Measurements from ENCODE around the gene PDXDC1. TPM values are rescaled to one million over a fixed set of nuclear protein-coding genes. Genes with fewer than 3 reads are reported as not detected.
"Not testable (repeated sequence)": the region's sequence is repeated elsewhere in the genome, so short reads cannot be mapped to it uniquely, and the experiment has no call there.

PDXDC1 gene
- polyA plus RNA-seq, 4 donors: 116 to 181 (median 149) TPM

- Histone ChIP-seq H3K4me1 (ENCODE audit: control insufficient read depth in 3 of 3, insufficient read depth in 2 of 3, low read depth in 1 of 3, low read length in 2 of 3) (no peaks in the 10 kb centered on the region), H3K9me3 (ENCODE audit: control insufficient read depth in 2 of 2, insufficient read depth in 1 of 2, low read depth in 1 of 2, low read length in 1 of 2) (no peaks in the 10 kb centered on the region), H3K27me3 (ENCODE audit: control insufficient read depth in 3 of 3, insufficient read depth in 3 of 3, low read length in 3 of 3) (no peaks in the 10 kb centered on the region), H3K27ac (ENCODE audit: low read depth in 1 of 3, low read length in 2 of 3) (no peak overlapping the region), H3K36me3 (ENCODE audit: control insufficient read depth in 3 of 3, insufficient read depth in 2 of 3, low read depth in 1 of 3, low read length in 3 of 3) (peaks cover 12 to 47% (median 14%) of the 10 kb centered on the region in 3 donors), H3K4me3 (ENCODE audit: low read depth in 1 of 3, low read length in 3 of 3) (no peak overlapping the region)
- WGBS, 3 donors: 45 to 59% (median 50%) methylated on average over 16 of the region's 16 CpGs
- FAIRE-seq (no peak), DNase-seq (peak; percentile 51 to 52)
Measured at GRCh38 chr16:15041271-15042004, 66.6 kb downstream of the PDXDC1 start.

GRCh38 chr16:15043344-15043743, 68.5 kb downstream of the PDXDC1 start:
- H3K27ac ChIP-seq (ENCODE audit: low read depth in 1 of 3, low read length in 2 of 3): no peak overlapping the region
- no peak for FAIRE-seq
- H3K4me3 ChIP-seq (ENCODE audit: low read depth in 1 of 3, low read length in 3 of 3): no peak overlapping the region
- no peak for DNase-seq
- H3K4me1 ChIP-seq (ENCODE audit: control insufficient read depth in 3 of 3, insufficient read depth in 2 of 3, low read depth in 1 of 3, low read length in 2 of 3): no peaks in the 10 kb centered on the region
- H3K36me3 ChIP-seq (ENCODE audit: control insufficient read depth in 3 of 3, insufficient read depth in 2 of 3, low read depth in 1 of 3, low read length in 3 of 3): peaks cover 5 to 47% (median 8%) of the 10 kb centered on the region in 3 donors
- 88 to 91% (median 91%) methylated on average over 5 of the region's 5 CpGs for WGBS, 3 donors
- H3K9me3 ChIP-seq (ENCODE audit: control insufficient read depth in 2 of 2, insufficient read depth in 1 of 2, low read depth in 1 of 2, low read length in 1 of 2): no peaks in the 10 kb centered on the region
- no peaks in the 10 kb centered on the region for H3K27me3 ChIP-seq (ENCODE audit: control insufficient read depth in 3 of 3, insufficient read depth in 3 of 3, low read length in 3 of 3)

GRCh38 chr16:15044286-15044685, 69.5 kb downstream of the PDXDC1 start:
- no peaks in the 10 kb centered on the region for H3K27me3 ChIP-seq (ENCODE audit: control insufficient read depth in 3 of 3, insufficient read depth in 3 of 3, low read length in 3 of 3)
- H3K4me1 ChIP-seq (ENCODE audit: control insufficient read depth in 3 of 3, insufficient read depth in 2 of 3, low read depth in 1 of 3, low read length in 2 of 3): no peaks in the 10 kb centered on the region
- FAIRE-seq (no peak), DNase-seq (no peak)
- H3K9me3 ChIP-seq (ENCODE audit: control insufficient read depth in 2 of 2, insufficient read depth in 1 of 2, low read depth in 1 of 2, low read length in 1 of 2): no peaks in the 10 kb centered on the region
- peaks cover 2 to 43% (median 5%) of the 10 kb centered on the region in 3 donors for H3K36me3 ChIP-seq (ENCODE audit: control insufficient read depth in 3 of 3, insufficient read depth in 2 of 3, low read depth in 1 of 3, low read length in 3 of 3)
- 90 to 92% (median 91%) methylated on average over 11 of the region's 11 CpGs for WGBS, 3 donors
- no peak overlapping the region for H3K4me3 ChIP-seq (ENCODE audit: low read depth in 1 of 3, low read length in 3 of 3)
- no peak overlapping the region for H3K27ac ChIP-seq (ENCODE audit: low read depth in 1 of 3, low read length in 2 of 3)

GRCh38 chr16:15045270-15045669, 70.4 kb downstream of the PDXDC1 start:
- not testable (repeated sequence) for H3K4me1 ChIP-seq (ENCODE audit: control insufficient read depth in 3 of 3, insufficient read depth in 2 of 3, low read depth in 1 of 3, low read length in 2 of 3); H3K4me3 ChIP-seq (ENCODE audit: low read depth in 1 of 3, low read length in 3 of 3); DNase-seq; H3K9me3 ChIP-seq (ENCODE audit: control insufficient read depth in 2 of 2, insufficient read depth in 1 of 2, low read depth in 1 of 2, low read length in 1 of 2); H3K27me3 ChIP-seq (ENCODE audit: control insufficient read depth in 3 of 3, insufficient read depth in 3 of 3, low read length in 3 of 3); FAIRE-seq; H3K27ac ChIP-seq (ENCODE audit: low read depth in 1 of 3, low read length in 2 of 3)
- WGBS, 3 donors: 26 to 71% (median 33%) methylated on average over 9 of the region's 9 CpGs
- peaks cover under 1 to 38% (median 5%) of the 10 kb centered on the region in 3 donors for H3K36me3 ChIP-seq (ENCODE audit: control insufficient read depth in 3 of 3, insufficient read depth in 2 of 3, low read depth in 1 of 3, low read length in 3 of 3)

- WGBS, 3 donors: 93 to 96% (median 94%) methylated on average over 21 of the region's 21 CpGs
- H3K4me1 ChIP-seq (ENCODE audit: control insufficient read depth in 3 of 3, insufficient read depth in 2 of 3, low read depth in 1 of 3, low read length in 2 of 3): no peaks in the 10 kb centered on the region
- H3K36me3 ChIP-seq (ENCODE audit: control insufficient read depth in 3 of 3, insufficient read depth in 2 of 3, low read depth in 1 of 3, low read length in 3 of 3): peaks cover 0 to 24% (median 5%) of the 10 kb centered on the region in 3 donors
- FAIRE-seq (no peak), DNase-seq (no peak)
- no peaks in the 10 kb centered on the region for H3K9me3 ChIP-seq (ENCODE audit: control insufficient read depth in 2 of 2, insufficient read depth in 1 of 2, low read depth in 1 of 2, low read length in 1 of 2)
- no peaks in the 10 kb centered on the region for H3K27me3 ChIP-seq (ENCODE audit: control insufficient read depth in 3 of 3, insufficient read depth in 3 of 3, low read length in 3 of 3)
- no peak overlapping the region for H3K27ac ChIP-seq (ENCODE audit: low read depth in 1 of 3, low read length in 2 of 3)
- H3K4me3 ChIP-seq (ENCODE audit: low read depth in 1 of 3, low read length in 3 of 3): no peak overlapping the region
Measured at GRCh38 chr16:15046692-15047376, 72.0 kb downstream of the PDXDC1 start.

GRCh38 chr16:15049581-15050180, 74.9 kb downstream of the PDXDC1 start:
- Histone ChIP-seq H3K27me3 (ENCODE audit: control insufficient read depth in 3 of 3, insufficient read depth in 3 of 3, low read length in 3 of 3) (no peaks in the 10 kb centered on the region), H3K36me3 (ENCODE audit: control insufficient read depth in 3 of 3, insufficient read depth in 2 of 3, low read depth in 1 of 3, low read length in 3 of 3) (peaks cover 0 to 18% (median 3%) of the 10 kb centered on the region in 3 donors), H3K4me1 (ENCODE audit: control insufficient read depth in 3 of 3, insufficient read depth in 2 of 3, low read depth in 1 of 3, low read length in 2 of 3) (no peaks in the 10 kb centered on the region), H3K9me3 (ENCODE audit: control insufficient read depth in 2 of 2, insufficient read depth in 1 of 2, low read depth in 1 of 2, low read length in 1 of 2) (no peaks in the 10 kb centered on the region), H3K4me3 (ENCODE audit: low read depth in 1 of 3, low read length in 3 of 3) (no peak overlapping the region), H3K27ac (ENCODE audit: low read depth in 1 of 3, low read length in 2 of 3) (no peak overlapping the region)
- 91 to 97% (median 96%) methylated on average over 3 of the region's 3 CpGs for WGBS, 3 donors
- no peak for FAIRE-seq
- DNase-seq: no peak

GRCh38 chr16:15050440-15050839, 75.6 kb downstream of the PDXDC1 start:
- not testable (repeated sequence) for DNase-seq; H3K27me3 ChIP-seq (ENCODE audit: control insufficient read depth in 3 of 3, insufficient read depth in 3 of 3, low read length in 3 of 3); H3K4me1 ChIP-seq (ENCODE audit: control insufficient read depth in 3 of 3, insufficient read depth in 2 of 3, low read depth in 1 of 3, low read length in 2 of 3); H3K27ac ChIP-seq (ENCODE audit: low read depth in 1 of 3, low read length in 2 of 3); H3K4me3 ChIP-seq (ENCODE audit: low read depth in 1 of 3, low read length in 3 of 3); H3K9me3 ChIP-seq (ENCODE audit: control insufficient read depth in 2 of 2, insufficient read depth in 1 of 2, low read depth in 1 of 2, low read length in 1 of 2); FAIRE-seq
- peaks cover 0 to 18% (median 3%) of the 10 kb centered on the region in 3 donors for H3K36me3 ChIP-seq (ENCODE audit: control insufficient read depth in 3 of 3, insufficient read depth in 2 of 3, low read depth in 1 of 3, low read length in 3 of 3)
- WGBS, 3 donors: 83 to 100% (median 98%) methylated on average over 1 of the region's 1 CpG

- WGBS, 3 donors: 95 to 99% (median 97%) methylated on average over 9 of the region's 9 CpGs
- H3K4me1 ChIP-seq (ENCODE audit: control insufficient read depth in 3 of 3, insufficient read depth in 2 of 3, low read depth in 1 of 3, low read length in 2 of 3): peaks cover 0 to 8% (median 0%) of the 10 kb centered on the region in 3 donors
- H3K9me3 ChIP-seq (ENCODE audit: control insufficient read depth in 2 of 2, insufficient read depth in 1 of 2, low read depth in 1 of 2, low read length in 1 of 2): no peaks in the 10 kb centered on the region
- no peaks in the 10 kb centered on the region for H3K27me3 ChIP-seq (ENCODE audit: control insufficient read depth in 3 of 3, insufficient read depth in 3 of 3, low read length in 3 of 3)
- DNase-seq (no peak), FAIRE-seq (no peak)
- H3K4me3 ChIP-seq (ENCODE audit: low read depth in 1 of 3, low read length in 3 of 3): no peak overlapping the region
- no peak overlapping the region for H3K27ac ChIP-seq (ENCODE audit: low read depth in 1 of 3, low read length in 2 of 3)
- H3K36me3 ChIP-seq (ENCODE audit: control insufficient read depth in 3 of 3, insufficient read depth in 2 of 3, low read depth in 1 of 3, low read length in 3 of 3): peaks cover 0 to 11% (median 0%) of the 10 kb centered on the region in 3 donors
Measured at GRCh38 chr16:15051387-15051951, 76.6 kb downstream of the PDXDC1 start.
